OCI-LY3 (cell line): ENCODE measurements around the gene DNASE1L1.

ENCODE experiments used
- EZH2phosphoT487 ChIP-seq: fragments of 200-600 bp; shearing (Covaris generic); IDR thresholded peaks from 2 replicates; pipeline ENCODE4 v1.6.1; 2018; ENCODE audit warnings: antibody characterized with exemption, mixed run types, low read depth
- TF ChIP-seq, protein P1 (sequence below): fragments of 200-600, 300-600 bp; sonication (generic); IDR thresholded peaks from 2 replicates; pipeline ENCODE4 v1.5.1; 2014; ENCODE audit warnings: antibody characterized with exemption, low read length, low read depth

DNA sequence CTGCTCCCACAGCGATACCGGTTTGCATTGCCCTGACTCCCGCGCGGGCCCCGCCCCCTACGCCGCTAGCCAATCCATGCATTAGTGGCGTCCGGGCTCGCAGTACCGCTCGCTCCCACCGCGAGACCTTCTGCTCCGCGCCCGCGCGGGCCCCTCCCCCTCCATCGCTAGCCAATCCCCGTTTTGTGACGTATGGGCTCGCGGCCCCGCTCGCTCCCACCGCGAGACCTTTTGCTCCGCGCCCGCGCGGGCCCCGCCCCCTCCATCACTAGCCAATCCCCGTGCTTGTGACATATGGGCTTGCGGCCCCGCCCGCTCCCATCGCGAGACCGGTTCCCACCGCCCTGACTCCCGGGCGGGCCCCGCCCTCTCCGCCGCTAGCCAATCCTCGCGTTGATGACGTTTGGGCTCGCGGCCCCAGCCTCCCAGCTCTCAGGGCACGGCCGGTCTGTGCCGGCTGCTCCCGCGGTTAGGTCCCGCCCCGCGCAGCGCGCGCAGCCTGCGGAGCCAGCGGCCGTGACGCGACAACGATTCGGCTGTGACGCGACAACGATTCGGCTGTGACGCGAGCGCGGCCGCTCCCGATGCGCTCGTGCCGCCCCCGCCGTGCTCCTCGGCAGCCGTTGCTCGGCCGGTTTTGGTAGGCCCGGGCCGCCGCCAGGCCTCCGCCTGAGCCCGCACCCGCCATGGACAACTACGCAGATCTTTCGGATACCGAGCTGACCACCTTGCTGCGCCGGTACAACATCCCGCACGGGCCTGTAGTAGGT lies 30.1 kb downstream of the DNASE1L1 start, which contains the start of gene EMD:
- TF ChIP-seq, protein P1, sequence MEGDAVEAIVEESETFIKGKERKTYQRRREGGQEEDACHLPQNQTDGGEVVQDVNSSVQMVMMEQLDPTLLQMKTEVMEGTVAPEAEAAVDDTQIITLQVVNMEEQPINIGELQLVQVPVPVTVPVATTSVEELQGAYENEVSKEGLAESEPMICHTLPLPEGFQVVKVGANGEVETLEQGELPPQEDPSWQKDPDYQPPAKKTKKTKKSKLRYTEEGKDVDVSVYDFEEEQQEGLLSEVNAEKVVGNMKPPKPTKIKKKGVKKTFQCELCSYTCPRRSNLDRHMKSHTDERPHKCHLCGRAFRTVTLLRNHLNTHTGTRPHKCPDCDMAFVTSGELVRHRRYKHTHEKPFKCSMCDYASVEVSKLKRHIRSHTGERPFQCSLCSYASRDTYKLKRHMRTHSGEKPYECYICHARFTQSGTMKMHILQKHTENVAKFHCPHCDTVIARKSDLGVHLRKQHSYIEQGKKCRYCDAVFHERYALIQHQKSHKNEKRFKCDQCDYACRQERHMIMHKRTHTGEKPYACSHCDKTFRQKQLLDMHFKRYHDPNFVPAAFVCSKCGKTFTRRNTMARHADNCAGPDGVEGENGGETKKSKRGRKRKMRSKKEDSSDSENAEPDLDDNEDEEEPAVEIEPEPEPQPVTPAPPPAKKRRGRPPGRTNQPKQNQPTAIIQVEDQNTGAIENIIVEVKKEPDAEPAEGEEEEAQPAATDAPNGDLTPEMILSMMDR: no peak
- TF ChIP-seq EZH2phosphoT487: no peak
